ENCODE measurements around the gene HINFP. TPM values are rescaled to one million over a fixed set of nuclear protein-coding genes. Genes with fewer than 3 reads are reported as not detected.

HINFP gene
- total and polyA plus RNA-seq, 4 donors = 6.4 to 14.3 (median 8.3) TPM

GRCh38 chr11:119091178-119091577 is 30.2 kb upstream of the HINFP start:
- H3K36me3 ChIP-seq (ENCODE audit: control insufficient read depth in 4 of 4, insufficient read depth in 3 of 4, low read depth in 1 of 4, low read length in 3 of 4) = peaks cover 0 to 6% (median under 1%) of the 10 kb centered on the region in 4 donors
- 96% methylated on average over 9 of the region's 9 CpGs for WGBS
- H3K9ac ChIP-seq (ENCODE audit: low read depth in 1 of 2, low read length in 2 of 2) = no peak overlapping the region
- no peaks in the 10 kb centered on the region for H3K9me3 ChIP-seq (ENCODE audit: control insufficient read depth in 4 of 4, low read length in 3 of 4)
- DNase-seq (ENCODE audit: low spot score) = no peak
- no peaks in the 10 kb centered on the region for H3K27me3 ChIP-seq (ENCODE audit: control insufficient read depth in 4 of 4, insufficient read depth in 4 of 4, low read length in 3 of 4)
- H3K4me1 ChIP-seq (ENCODE audit: control insufficient read depth in 4 of 4, insufficient read depth in 4 of 4, low read length in 3 of 4) = peaks cover 0 to 29% (median 15%) of the 10 kb centered on the region in 4 donors
- TF ChIP-seq ZBTB33 (IDR thresholded peaks at IDR 0.05) (no peak), MAX (IDR thresholded peaks at IDR 0.05) (no peak), ATF3 (IDR thresholded peaks at IDR 0.05) (no peak), RXRA (IDR thresholded peaks at IDR 0.05) (no peak), HNF4G (IDR thresholded peaks at IDR 0.05) (no peak), YY1 (IDR thresholded peaks at IDR 0.05) (no peak), TAF1 (conservative IDR thresholded peaks at IDR 0.05) (no peak), CTCF (IDR thresholded peaks at IDR 0.05; ENCODE audit: low read depth, low read length, missing input control) (no peak), HNF4A (conservative IDR thresholded peaks at IDR 0.05) (no peak), JUND (IDR thresholded peaks at IDR 0.05) (no peak), NR2F2 (IDR thresholded peaks at IDR 0.05) (no peak), REST (IDR thresholded peaks at IDR 0.05) (no peak), GABPA (IDR thresholded peaks at IDR 0.05 in 1 of 2, conservative IDR thresholded peaks at IDR 0.05 in 1 of 2) (no peak), EGR1 (IDR thresholded peaks at IDR 0.05; ENCODE audit: low read depth in 2 of 2) (no peak)
- H3K27ac ChIP-seq (ENCODE audit: low read depth in 1 of 2, low read length in 2 of 2) = no peak overlapping the region
- H3K4me3 ChIP-seq (ENCODE audit: low read depth in 1 of 3, low read length in 3 of 3) = no peak overlapping the region
